H9 (cell line): ENCODE results near the gene SUPT3H. TPM values are rescaled to one million over a fixed set of nuclear protein-coding genes. Genes with fewer than 3 reads are reported as not detected.

ENCODE experiments used
- DNase-seq: peaks from one replicate; pipeline ENCODE4 v3.0.0-alpha.2; 2017
- H2AFZ ChIP-seq: one replicate; pipeline ENCODE4 v1.6.1; 2013; ENCODE audit warnings: mild to moderate bottlenecking, low read length, control low read depth, moderate library complexity
- H2AK5ac ChIP-seq: 2 replicates; pipeline ENCODE4 v1.6.1; 2013; ENCODE audit warnings: low read length, control low read depth, mixed read lengths; ENCODE audit not compliant: insufficient read length
- H2BK120ac ChIP-seq: one replicate; pipeline ENCODE4 v1.6.1; 2013; ENCODE audit warnings: low read depth, mild to moderate bottlenecking, low read length, control low read depth, inconsistent platforms; ENCODE audit not compliant: poor library complexity, severe bottlenecking
- H2BK12ac ChIP-seq: 2 replicates; pipeline ENCODE4 v1.6.1; 2013; ENCODE audit warnings: low read length, control low read depth, mixed read lengths, low read depth; ENCODE audit not compliant: insufficient read length
- H2BK15ac ChIP-seq: 2 replicates; pipeline ENCODE4 v1.6.1; 2013; ENCODE audit warnings: low read depth, low read length, control low read depth
- H2BK20ac ChIP-seq: one replicate; pipeline ENCODE4 v1.6.1; 2013; ENCODE audit warnings: low read depth, mild to moderate bottlenecking, low read length, control low read depth, inconsistent platforms; ENCODE audit not compliant: poor library complexity, severe bottlenecking
- H2BK5ac ChIP-seq: 2 replicates; pipeline ENCODE4 v1.6.1; 2013; ENCODE audit warnings: low read length, control low read depth, mixed read lengths; ENCODE audit not compliant: insufficient read length
- H3K14ac ChIP-seq: 2 replicates; pipeline ENCODE4 v1.6.1; 2013; ENCODE audit warnings: low read length, control low read depth; ENCODE audit not compliant: insufficient read depth
- H3K18ac ChIP-seq: 2 replicates; pipeline ENCODE4 v1.6.1; 2013; ENCODE audit warnings: low read depth, mild to moderate bottlenecking, mixed read lengths, low read length, control low read depth; ENCODE audit not compliant: insufficient read length
- H3K23ac ChIP-seq: 2 replicates; pipeline ENCODE4 v1.6.1; 2013; ENCODE audit warnings: low read length, control low read depth, mixed read lengths, low read depth; ENCODE audit not compliant: insufficient read length
- H3K23me2 ChIP-seq: 2 replicates; pipeline ENCODE4 v1.6.1; 2013; ENCODE audit warnings: low read depth, mild to moderate bottlenecking, mixed read lengths, low read length, control low read depth; ENCODE audit not compliant: insufficient read length, poor library complexity, severe bottlenecking
- H3K27ac ChIP-seq: 2 replicates; pipeline ENCODE4 v1.5.1; 2013; ENCODE audit warnings: low read length, control low read depth, mixed read lengths, low read depth; ENCODE audit not compliant: insufficient read length
- H3K27me3 ChIP-seq: 2 replicates; pipeline ENCODE4 v1.6.1; 2013; ENCODE audit warnings: low read length, control low read depth, inconsistent platforms; ENCODE audit not compliant: insufficient read depth
- H3K4ac ChIP-seq: 2 replicates; pipeline ENCODE4 v1.6.1; 2013; ENCODE audit warnings: low read depth, mild to moderate bottlenecking, control low read depth, inconsistent platforms, low read length, moderate library complexity
- H3K4me1 ChIP-seq: 2 replicates; pipeline ENCODE4 v1.6.1; 2013; ENCODE audit warnings: low read length, control low read depth, inconsistent platforms; ENCODE audit not compliant: insufficient read depth
- H3K4me2 ChIP-seq: 2 replicates; pipeline ENCODE4 v1.6.1; 2013; ENCODE audit warnings: low read length, control low read depth, mixed read lengths; ENCODE audit not compliant: insufficient read length, insufficient read depth
- H3K56ac ChIP-seq: 2 replicates; pipeline ENCODE4 v1.6.1; 2013; ENCODE audit warnings: low read depth, mild to moderate bottlenecking, mixed read lengths, low read length, control low read depth; ENCODE audit not compliant: insufficient read length
- H3K79me1 ChIP-seq: 2 replicates; pipeline ENCODE4 v1.6.1; 2013; ENCODE audit warnings: low read depth, mild to moderate bottlenecking, moderate library complexity, low read length, control low read depth, inconsistent platforms; ENCODE audit not compliant: insufficient read depth, poor library complexity, severe bottlenecking
- H3K79me2 ChIP-seq: 2 replicates; pipeline ENCODE4 v1.6.1; 2013; ENCODE audit warnings: low read length, control low read depth, inconsistent platforms; ENCODE audit not compliant: insufficient read depth
- H3K9ac ChIP-seq: 2 replicates; pipeline ENCODE4 v1.6.1; 2013; ENCODE audit warnings: low read length, control low read depth, mixed read lengths; ENCODE audit not compliant: insufficient read length; ENCODE audit errors: extremely low read depth
- H3K9me3 ChIP-seq: one replicate; pipeline ENCODE4 v1.6.1; 2013; ENCODE audit warnings: low read depth, low read length, inconsistent platforms; ENCODE audit not compliant: control insufficient read depth
- H3T11ph ChIP-seq: one replicate; pipeline ENCODE4 v1.6.1; 2013; ENCODE audit warnings: mild to moderate bottlenecking, low read length, control low read depth, inconsistent platforms
- H4K20me1 ChIP-seq: one replicate; pipeline ENCODE4 v1.6.1; 2013; ENCODE audit not compliant: control insufficient read depth, insufficient read length, insufficient read depth
- H4K5ac ChIP-seq: 2 replicates; pipeline ENCODE4 v1.6.1; 2013; ENCODE audit warnings: low read depth, mild to moderate bottlenecking, mixed read lengths, low read length, control low read depth; ENCODE audit not compliant: insufficient read length
- H4K8ac ChIP-seq: replicated peaks from 2 replicates; pipeline ENCODE4 v1.6.1; 2013; ENCODE audit warnings: low read length, control low read depth, mixed read lengths, low read depth; ENCODE audit not compliant: insufficient read length
- H4K91ac ChIP-seq: 2 replicates; pipeline ENCODE4 v1.6.1; 2013; ENCODE audit warnings: low read depth, mild to moderate bottlenecking, moderate library complexity, mixed read lengths, low read length, control low read depth; ENCODE audit not compliant: insufficient read length
- H3K27ac Mint-ChIP-seq, 3 experiments: 2 replicates in 2 of 3; 3 replicates in 1 of 3; pipeline ENCODE4 v1.8.0; 2020 to 2021; ENCODE audit warnings: mixed read lengths in 3 of 3, mild to moderate bottlenecking in 1 of 3, moderate library complexity in 1 of 3
- H3K27me3 Mint-ChIP-seq: 2 replicates; pipeline ENCODE4 v1.8.0; 2021; ENCODE audit warnings: low read depth, mild to moderate bottlenecking, moderate library complexity, mixed read lengths
- H3K36me3 Mint-ChIP-seq, 3 experiments: 2 replicates in 2 of 3; 3 replicates in 1 of 3; pipeline ENCODE4 v1.8.0; 2020 to 2021; ENCODE audit warnings: low read depth in 3 of 3, mixed read lengths in 3 of 3; ENCODE audit not compliant: insufficient read depth in 1 of 3
- H3K4me1 Mint-ChIP-seq, 2 experiments: 2 replicates each; pipeline ENCODE4 v1.8.0; 2020; ENCODE audit warnings: mixed read lengths in 2 of 2
- H3K4me3 Mint-ChIP-seq, 2 experiments: 2 replicates in 1 of 2; 3 replicates in 1 of 2; pipeline ENCODE4 v1.8.0; 2020 to 2021; ENCODE audit warnings: mild to moderate bottlenecking in 2 of 2, mixed read lengths in 2 of 2, moderate library complexity in 1 of 2
- H3K9me3 Mint-ChIP-seq, 2 experiments: 2 replicates in 1 of 2; 3 replicates in 1 of 2; pipeline ENCODE4 v1.8.0; 2020; ENCODE audit warnings: mild to moderate bottlenecking in 2 of 2, mixed read lengths in 2 of 2, moderate library complexity in 1 of 2
- CTCF ChIP-seq: fragments of 200-600 bp; sonication (generic); conservative IDR thresholded peaks from 3 replicates; pipeline ENCODE4 v1.8.0; 2021; ENCODE audit warnings: antibody characterized with exemption, mild to moderate bottlenecking
- WGBS: extraction: QIAGEN DNeasy Blood & Tissue Kit; methylation state at CpG from one replicate; pipeline ENCODE4 v1.1.7; 2013; ENCODE audit warnings: missing lambda C conversion rate, low lambda C conversion rate, mixed read lengths; ENCODE audit not compliant: insufficient read length; ENCODE audit errors: extremely low coverage; 5-methylcytosine and 5-hydroxymethylcytosine counted together
- total RNA-seq: library from RNA; stranded (reverse); gene quantifications from 2 replicates; pipeline ENCODE4 v1.2.1, GENCODE V29; 2021

SUPT3H gene
- total RNA-seq, 1 experiment from 2014 or later = 22.5 TPM

DNA sequence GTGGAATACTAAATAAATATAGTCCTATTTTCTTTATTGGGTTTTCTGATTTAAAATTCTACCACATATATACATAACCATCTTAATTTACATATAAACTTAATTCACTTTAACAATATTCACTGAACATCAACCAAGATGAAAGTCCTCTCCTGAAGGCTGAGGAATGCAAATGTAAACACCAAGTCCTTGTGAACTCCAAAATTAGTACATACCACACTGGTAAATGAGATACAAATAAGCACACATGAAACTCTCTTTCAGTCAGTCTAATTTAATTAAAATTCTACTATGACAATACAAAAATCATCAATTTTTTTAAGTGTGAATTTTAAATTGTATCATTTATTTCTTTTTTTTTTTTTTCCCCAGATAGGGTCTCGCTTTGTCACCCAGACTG, 254.7 kb downstream of the SUPT3H start:
- Histone ChIP-seq H3K9ac (no peak overlapping the region), H3K14ac (no peak overlapping the region), H2BK15ac (no peak overlapping the region), H3K56ac (no peak overlapping the region), H3K4me1 (no peaks in the 10 kb centered on the region), H3K27me3 (no peaks in the 10 kb centered on the region), H3K79me1 (no peaks in the 10 kb centered on the region), H2BK20ac (no peak overlapping the region), H3K18ac (no peak overlapping the region), H4K8ac (no peak overlapping the region), H3K79me2 (no peaks in the 10 kb centered on the region), H2AK5ac (no peak overlapping the region), H3K9me3 (no peaks in the 10 kb centered on the region), H2BK5ac (no peak overlapping the region), H4K5ac (no peak overlapping the region), H3K27ac (no peak overlapping the region), H3K23ac (no peak overlapping the region), H2AFZ (no peak overlapping the region), H2BK120ac (no peak overlapping the region), H2BK12ac (no peak overlapping the region), H4K20me1 (no peaks in the 10 kb centered on the region), H3T11ph (no peak overlapping the region), H3K4ac (no peak overlapping the region), H3K4me2 (no peak overlapping the region), H3K23me2 (no peaks in the 10 kb centered on the region), H4K91ac (no peak overlapping the region)
- H3K9me3 Mint-ChIP-seq = no peaks in the 10 kb centered on the region
- DNase-seq = no peak
- H3K36me3 Mint-ChIP-seq = no peaks in the 10 kb centered on the region
- H3K4me3 Mint-ChIP-seq = no peak overlapping the region
- no peak overlapping the region for H3K27ac Mint-ChIP-seq
- WGBS = no CpG with 5 or more reads among the region's 1 CpG
- no peak for TF ChIP-seq CTCF
- H3K27me3 Mint-ChIP-seq = no peaks in the 10 kb centered on the region
- H3K4me1 Mint-ChIP-seq = no peaks in the 10 kb centered on the region
